Left kidney (tissue), 2 donors: ENCODE measurements around the gene STAC3. TPM values are rescaled to one million over a fixed set of nuclear protein-coding genes. Genes with fewer than 3 reads are reported as not detected.
A peak's percentile ranks its signal among the peaks of the same experiment; 100 is the strongest.

Experiments
- DNase-seq: peaks from one replicate; pipeline ENCODE4 v3.0.0-alpha.2; 2013
- polyA plus RNA-seq: library from polyadenylated mRNA; unstranded; fragments of 120-200 nt; gene quantifications from one replicate; pipeline ENCODE4 v1.2.1, GENCODE V29; 2013; ENCODE audit not compliant: insufficient read length

STAC3 gene
- polyA plus RNA-seq, 1 donor: 9.2 TPM

DNA sequence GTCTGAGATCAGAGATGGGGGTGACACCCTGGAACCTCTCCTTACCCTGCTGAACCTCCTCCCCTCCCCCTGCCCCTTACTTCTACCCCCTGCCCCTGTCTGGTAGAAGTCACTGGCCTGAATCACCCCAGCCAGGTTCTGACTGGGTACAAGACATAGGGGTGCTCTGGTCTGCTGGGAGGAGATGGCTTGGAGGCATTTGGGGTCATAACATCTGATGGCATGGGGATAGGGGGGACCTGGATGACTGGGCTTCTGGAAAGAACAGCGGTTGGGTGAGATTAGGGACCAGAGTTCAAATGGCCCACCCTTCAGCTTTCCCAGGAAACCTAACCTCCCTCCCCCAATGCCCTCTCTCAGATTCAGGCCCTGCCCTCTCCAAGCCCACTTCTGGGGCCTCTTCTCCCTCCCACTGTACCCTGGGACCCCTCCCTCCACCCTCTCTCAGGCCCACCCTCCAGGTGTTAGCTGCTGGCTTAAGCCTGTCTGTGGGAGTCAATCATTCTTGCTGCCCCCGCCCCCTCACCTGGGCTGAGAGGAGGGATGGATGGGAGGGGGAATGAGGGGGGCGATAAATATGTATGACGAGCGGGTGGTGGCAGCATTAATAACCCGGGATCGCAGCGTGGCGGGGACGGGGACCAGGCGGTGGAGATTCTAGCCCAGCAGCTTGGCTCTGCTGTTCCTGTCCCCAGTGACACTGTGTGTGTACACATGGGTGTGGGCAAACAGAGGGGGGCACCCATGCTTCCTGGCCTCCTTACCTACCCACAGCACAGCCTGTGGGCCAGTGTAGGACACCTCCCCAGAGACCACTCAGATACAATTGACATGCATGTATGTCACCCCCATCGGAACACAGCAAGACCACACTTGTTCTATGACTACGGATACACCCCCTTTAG, 28.4 kb downstream of the STAC3 start:
- no peak for DNase-seq

DNA sequence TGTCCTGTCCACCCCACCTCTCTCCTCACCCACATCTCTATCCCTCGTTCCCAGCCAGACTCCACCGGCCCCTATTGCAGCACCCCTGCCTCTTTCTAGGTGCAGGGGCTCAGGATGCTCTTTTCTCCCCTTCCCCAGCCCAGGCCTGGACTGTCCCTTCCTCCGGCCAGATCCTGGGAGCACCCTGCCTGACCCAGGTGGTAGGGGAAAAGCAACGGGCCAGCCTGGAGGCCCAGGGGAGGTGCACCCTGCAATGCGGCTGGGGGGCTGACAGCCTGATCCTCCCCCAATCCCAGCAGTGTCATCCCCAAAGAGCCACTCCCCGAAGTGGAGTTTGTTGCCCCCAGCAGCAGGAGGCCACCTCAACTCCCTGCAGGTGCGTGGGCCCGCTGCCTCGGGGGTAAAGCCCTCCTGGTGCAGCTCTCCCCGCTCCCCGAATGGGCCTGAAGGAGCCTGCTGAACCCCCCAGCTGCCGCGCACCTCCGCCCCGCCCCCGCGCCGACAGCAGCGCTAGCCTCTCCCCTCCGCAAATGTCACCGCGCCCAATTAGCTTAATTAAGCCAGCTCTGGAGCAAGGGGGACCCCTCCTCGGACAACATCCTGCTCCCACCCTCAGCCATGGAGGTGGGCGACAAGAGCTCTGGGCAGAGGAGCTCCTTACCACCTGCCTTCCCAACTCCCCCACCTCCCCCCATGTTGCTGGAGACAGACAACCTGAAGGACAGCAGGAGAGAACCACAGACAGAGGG, 29.6 kb downstream of the STAC3 start:
- DNase-seq: no peak

DNA sequence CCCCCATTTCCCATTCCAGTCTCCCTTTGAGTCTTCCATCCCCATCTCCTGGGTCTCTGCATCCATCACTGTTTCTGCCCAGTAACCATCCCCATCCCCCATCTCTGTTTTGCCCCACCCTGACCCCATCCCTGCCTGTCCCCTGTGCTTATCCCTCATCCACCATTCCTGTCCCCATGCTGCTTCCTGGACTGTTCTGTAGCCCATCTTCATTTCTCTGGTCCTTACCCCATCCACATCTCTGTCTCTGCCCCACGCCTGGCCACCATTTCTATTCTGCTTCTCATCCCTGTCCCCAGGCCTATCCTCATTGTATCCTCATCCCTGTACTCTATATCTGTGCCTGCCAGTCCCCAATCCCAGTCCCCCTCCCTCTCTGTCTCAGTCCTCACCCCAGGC, 30.2 kb downstream of the STAC3 start:
- DNase-seq: no peak

DNA sequence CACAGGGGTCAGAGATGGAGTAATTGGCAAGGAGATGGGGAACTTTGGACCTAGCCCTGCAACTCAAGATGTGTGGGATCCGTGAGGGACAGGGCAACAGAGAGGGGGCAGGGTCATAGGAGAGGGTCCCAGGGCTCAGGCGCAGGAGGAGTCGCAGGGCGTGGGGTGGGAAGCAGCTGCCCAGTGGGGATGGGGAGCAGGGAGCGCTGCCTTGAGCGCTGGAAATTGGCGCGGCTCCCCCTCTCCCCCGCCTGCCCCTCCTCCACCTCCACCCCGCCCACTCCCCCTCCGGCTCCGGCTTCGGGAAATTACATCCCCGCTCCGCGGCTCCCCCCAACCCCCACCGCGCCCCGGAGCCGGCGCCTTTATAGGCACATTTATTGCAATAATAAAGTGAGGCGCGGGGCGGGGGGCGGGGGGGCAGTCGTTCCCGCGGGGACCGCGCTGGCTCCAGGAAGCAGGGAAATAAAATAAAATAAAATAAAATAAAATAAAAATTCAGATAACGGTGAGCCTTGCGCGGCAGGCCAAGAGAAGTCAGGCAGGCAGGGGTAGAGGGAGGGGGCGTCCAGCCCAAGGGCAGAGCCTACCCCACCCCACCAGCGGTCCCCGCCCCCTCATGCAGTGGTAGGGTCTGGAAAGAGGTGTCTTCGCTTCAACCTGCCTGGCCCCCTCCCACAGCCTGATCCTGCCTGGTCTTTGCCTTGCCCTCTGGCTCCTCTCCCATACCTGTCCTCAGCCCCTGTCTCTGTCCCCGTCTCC, 30.8 kb downstream of the STAC3 start:
- no peak for DNase-seq

DNA sequence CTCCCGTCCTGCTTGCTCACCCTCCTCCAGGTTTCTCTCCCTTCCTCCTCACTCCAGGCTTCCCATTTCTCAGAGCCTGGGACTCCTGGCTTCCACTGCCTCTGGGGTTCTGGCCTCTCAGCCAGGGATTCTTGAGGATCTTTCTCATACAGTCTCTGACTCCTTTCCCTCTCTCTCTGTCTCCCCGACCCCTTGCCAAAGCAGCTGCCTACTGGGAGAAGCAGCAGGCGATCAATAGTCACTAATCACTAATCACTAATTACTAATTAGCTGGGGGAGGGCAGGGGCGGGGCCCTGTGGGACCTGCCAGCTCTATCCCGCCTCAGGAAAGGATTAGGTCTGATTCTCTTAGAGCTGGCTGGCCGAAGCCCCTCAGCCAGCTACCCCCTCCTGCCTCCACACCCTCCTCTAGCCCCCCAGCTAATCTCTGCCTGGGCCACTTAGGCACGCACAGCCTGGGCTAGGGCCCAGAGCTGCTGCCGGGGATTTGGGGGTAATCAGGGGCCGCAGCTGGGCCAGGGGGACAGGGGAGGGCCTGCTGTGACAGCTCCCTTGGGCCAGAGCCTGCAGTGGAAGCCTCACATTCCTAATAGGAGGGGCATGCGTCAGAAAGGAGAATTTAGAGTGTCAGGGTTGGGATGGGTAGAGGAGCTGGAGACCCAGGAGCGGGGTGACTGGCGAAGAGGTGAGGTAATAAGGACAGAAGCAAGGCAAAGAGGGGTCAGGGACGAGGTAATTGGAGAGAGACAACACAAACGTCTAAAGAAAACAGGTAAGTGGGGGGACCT, 31.6 kb downstream of the STAC3 start:
- DNase-seq: no peak

DNA sequence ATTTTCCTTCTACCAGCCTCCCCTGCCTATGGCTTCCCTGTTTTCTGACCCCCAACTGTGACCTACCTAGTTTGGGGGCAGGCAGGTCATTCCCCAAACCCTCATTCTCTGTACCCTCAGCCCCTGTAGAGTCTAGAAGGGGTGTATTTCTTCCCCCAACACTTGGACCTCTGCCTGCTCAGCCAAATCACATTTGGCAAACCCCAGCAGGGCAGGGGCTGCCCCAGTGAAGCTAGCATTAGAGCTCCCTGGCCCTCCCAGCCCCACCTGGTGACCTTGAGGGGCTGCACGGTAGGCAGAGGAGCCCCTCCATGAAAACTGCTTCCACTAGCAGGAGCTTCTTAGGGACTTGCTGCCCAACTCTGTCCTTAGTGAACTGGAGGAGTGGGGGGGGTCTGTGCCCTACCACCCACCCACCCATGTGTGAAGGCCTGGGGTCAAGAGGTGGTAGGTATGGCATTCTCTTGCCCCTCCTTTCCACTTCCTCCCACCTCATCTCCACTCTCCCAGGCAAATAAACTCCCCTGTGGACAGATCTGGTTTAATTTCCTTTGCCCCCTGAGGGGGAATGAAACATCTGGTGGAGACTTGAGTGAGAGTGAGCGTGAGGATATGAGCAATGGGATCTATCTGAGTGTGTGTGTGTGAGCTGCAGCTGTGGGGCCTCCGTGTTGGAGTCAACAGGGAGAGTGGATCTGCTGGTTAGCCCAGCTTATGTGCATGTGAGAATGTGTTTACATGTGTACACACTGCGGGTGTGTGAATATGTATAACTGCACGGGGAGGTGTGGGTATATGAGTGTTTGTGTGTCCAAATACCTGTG, 32.7 kb downstream of the STAC3 start:
- DNase-seq: no peak

DNA sequence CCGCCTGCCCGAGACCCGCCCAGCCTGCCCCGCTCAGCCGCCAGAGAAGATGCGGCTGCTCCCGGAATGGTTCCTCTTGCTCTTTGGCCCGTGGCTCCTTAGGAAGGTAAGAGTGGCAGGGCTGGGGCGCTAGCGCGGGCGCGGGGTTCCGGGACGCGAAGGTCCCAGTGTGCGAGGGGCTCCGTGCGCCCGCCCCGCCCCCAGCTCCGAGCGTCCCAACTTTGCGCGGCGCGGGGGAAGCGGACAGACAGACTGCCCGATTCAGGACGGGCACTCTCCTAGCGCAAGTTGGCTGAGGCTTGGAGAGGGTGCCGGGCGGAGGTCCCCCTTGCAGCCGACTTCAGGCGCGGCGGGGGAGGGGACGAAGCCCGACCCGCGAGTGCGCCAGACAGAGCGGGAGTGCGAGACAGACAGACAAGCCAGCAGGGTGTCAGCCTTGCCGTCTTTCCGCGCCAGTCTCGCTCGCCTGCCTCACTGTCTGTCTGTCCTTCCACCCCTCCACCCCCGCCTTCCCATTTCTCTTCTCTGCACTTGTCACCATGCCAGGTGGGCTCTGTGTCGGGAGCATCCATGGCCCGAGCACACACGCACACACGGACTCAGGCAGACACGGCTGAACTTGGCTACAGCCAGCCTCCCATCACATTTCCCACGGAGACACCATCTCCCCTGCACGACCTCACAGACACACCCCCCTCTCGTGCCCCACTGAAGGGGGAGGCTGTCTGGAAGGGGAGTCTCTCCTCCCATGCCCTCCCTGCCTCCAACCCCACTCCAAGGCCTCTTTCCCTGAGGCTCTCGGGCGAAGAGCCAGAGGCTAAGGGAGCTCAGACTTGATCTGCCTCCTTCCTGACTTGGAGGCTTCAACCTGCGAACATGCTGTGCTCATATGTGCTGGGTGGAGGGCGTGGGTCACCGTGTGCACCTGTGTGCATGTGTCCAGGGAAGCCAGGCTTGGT, 33.8 kb downstream of the STAC3 start:
- no peak for DNase-seq

DNA sequence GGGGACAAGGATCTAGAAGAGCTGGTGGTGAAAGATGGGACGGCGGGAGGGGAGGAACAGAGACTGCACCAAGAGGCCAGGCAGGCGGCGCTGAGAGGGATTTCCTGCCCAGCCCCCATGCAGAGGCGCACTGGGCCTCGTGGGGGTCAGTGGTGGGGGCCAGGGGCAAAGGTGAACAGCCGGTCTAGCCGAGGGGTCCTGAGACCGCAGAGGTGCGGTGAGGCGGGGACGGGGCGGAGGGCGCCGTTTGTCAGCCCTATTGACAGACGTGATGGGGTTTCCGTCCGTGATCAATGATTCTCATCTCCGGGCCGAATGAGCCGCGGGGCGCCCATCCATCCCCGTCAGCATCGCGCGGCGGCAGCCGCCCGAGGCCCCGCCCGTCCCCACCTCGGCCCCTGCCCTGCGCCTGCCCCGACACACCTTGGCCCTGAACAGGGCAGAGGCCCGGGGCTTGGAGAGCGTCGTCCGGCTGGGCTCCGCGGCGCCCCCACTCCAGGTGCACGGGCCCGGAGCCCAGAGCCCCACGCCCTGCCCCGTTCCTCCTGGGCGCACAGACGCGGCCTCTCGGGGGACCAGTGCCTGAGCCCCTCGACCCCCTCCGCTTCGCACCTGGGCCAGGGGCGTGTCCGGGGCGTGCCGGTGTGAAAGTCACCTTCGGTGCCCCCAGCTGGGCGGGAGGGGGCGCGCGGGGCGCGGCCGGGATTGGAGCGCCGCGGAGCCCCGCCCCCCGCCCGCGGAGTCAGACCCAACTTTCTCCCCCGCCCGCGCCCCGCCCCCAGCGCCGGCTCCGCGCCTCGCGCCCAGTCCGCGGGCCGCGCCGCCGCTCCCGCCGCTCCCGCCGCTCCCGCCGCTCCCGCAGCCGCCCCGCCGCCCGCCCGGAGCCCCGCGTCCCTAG, 34.7 kb downstream of the STAC3 start, which contains the start of gene NXPH4:
TSS of gene NXPH4 (plus strand) at position 781 of the 898 bp plus-strand sequence. CDS start 176 bp downstream, outside the sequence.
- DNase-seq: no peak

DNA sequence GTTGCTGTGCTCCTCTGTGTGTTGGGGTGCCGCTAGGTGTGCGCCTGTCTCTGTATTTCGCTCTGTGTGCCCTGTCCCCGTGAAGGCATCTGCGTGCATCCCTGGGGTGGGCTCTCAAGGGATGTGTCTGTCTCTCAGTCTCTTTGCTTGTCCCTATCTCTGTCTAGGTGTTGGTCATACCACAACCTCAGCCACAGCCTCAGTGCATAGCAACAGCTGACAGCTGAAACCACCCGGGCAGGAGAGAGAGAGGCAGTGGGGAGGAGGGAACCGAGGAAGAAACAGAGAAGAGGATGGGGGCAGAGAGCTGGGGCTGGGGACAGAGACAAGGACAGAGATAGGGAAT, 35.3 kb downstream of the STAC3 start:
- DNase-seq: no peak

DNA sequence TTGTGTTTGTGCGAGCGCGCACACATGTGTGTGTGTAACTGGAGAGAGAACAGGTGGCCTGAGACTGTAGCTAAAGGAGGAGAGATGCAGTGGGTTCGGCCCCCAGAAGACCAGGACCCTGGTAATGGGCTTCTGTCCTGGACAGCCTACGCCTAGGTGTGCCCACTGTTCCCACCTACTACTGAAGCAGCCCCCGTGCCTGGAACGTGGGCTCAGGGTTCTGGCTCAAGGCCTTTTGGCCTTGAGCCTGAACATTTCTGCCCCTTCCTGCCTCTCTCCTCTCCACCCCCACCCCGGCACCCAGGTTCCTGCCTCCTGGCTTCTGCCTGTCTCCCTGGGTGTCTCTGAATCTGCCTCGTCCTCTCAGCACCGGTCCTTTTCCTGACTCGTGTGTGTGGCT, 35.9 kb downstream of the STAC3 start:
- no peak for DNase-seq

DNA sequence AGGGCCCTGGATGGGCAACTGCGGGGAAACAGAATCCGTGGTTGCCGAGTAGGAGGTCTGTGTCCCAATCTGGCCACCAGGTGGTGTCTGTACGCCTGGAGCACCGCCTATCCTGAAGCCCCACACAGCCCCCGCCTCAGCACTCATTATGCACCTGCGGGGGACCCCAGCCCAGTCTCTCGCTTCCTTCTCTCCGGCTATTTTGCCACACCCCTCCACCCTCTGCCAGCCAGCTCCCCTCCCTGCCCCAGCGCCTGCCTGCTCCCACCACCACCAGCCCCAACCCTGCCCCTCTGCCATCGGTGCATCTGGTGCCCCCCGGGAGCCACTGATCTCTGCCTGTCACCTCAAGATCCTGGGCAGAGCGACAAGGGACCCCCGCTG, 36.6 kb downstream of the STAC3 start:
- no peak for DNase-seq

DNA sequence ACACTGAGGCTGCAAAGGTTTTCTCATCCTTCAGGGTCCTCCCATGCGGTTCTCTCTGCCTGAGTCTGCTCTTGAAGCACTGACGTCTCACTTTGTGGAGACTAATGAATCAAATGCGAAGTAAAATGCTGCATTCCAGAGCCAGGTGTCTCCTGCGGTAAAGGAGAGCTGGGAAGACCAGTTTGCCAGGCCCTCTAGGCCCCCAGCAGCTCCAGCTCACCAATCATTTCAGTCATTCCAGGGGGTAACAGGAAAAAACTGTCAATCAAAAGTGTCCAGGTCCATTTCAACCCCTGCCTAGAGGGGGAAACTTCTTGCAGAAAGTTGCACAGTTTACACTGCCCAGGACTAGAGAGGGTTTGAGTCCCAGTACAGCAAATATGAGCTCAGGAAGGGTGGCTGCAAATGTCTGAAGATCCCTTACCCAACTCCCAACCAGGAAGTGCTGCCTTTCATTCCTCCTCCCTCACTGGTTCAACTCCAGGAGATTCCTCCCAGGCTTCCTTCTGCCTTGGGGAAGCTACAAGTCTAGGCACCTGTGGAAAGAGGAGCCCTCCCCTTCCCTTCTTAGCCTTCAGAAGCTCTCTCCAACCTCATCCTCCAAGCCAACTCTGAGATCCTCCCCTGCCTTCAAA, 37.1 kb downstream of the STAC3 start:
- no peak for DNase-seq

DNA sequence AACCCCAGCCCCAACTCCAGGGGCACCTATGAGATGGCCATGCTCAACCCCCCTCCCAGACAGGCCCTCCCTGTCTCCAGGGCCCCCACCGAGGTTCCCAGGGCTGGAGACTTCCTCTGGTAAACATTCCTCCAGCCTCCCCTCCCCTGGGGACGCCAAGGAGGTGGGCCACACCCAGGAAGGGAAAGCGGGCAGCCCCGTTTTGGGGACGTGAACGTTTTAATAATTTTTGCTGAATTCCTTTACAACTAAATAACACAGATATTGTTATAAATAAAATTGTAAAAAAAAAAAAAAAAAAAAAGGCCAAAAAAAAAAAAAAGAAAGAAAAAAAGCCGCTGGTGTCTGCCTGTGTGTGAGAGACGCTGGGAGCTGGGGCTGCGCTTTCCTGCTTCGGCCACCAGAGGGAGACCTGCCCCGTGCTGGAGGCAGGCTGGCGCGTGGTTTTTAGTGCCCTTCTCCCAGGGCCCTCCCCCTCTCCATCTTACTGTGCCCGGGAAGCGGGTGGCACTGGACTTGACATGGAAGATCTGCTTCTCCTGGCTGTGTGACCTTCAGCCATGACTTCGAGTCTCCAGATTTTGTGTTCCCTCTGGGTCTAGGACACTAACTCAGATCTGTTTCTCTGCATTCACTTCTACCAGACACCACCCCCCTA, 37.8 kb downstream of the STAC3 start:
- peak; percentile 80 for DNase-seq

DNA sequence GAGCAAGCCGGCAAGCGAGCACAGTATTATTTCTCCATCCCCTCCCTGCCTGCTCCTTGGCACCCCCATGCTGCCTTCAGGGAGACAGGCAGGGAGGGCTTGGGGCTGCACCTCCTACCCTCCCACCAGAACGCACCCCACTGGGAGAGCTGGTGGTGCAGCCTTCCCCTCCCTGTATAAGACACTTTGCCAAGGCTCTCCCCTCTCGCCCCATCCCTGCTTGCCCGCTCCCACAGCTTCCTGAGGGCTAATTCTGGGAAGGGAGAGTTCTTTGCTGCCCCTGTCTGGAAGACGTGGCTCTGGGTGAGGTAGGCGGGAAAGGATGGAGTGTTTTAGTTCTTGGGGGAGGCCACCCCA, 38.3 kb downstream of the STAC3 start:
- DNase-seq: no peak

DNA sequence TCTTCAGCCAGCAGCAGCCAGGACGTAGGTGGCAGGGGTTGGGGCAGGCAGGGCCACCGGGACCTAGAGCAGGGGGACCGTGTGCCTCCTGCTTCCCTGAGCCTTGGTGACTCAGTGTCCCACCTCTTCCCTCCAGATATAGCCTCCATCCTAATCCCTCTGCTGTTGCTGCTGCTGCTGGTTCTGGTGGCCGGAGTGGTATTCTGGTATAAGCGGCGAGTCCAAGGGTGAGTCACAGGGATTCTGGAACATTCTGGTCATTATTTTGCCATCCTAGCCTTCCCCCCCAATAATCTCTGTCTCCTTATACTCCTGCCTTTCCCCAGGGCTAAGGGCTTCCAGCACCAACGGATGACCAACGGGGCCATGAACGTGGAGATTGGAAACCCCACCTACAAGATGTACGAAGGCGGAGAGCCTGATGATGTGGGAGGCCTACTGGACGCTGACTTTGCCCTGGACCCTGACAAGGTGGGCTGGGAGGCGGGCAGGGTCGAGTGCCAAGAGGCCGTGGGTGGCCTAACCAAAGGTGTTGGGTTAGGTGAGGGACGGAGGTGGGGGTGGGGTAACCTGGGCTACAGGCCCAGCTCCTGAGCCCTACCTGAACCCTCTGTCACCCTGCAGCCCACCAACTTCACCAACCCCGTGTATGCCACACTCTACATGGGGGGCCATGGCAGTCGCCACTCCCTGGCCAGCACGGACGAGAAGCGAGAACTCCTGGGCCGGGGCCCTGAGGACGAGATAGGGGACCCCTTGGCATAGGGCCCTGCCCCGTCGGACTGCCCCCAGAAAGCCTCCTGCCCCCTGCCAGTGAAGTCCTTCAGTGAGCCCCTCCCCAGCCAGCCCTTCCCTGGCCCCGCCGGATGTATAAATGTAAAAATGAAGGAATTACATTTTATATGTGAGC, 38.9 kb downstream of the STAC3 start:
- no peak for DNase-seq

DNA sequence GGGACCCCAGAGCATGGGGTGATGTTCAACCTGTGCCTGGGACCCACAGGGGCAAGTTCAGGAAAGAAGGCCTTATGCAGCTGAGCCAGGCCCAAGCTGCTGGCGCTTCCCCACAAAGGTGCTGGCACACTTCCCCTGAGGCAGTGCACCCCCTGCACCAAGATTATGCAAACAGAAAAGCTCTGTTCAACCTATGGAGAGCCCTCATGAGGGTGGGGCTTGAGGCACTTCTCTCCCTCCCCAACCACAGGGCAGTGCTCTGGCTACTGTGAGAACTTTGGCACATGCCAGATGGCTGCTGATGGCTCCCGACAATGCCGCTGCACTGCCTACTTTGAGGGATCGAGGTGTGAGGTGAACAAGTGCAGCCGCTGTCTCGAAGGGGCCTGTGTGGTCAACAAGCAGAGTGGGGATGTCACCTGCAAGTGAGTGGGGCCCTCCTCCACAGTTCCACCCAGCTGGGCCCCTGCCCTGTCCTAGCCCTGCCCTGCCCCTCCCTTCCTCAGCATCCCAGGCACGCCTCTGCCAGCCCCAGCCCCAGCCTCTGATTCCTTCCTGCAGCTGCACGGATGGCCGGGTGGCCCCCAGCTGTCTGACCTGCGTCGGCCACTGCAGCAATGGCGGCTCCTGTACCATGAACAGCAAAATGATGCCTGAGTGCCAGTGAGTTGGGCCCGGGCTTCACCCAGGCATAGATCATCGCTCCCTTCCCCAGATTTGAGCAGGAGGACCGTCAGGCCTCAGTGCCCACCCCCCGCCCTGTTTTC, 39.9 kb downstream of the STAC3 start:
- DNase-seq: no peak
